H9 (cell line): Measurements from ENCODE around the gene NGDN. TPM values are rescaled to one million over a fixed set of nuclear protein-coding genes. Genes with fewer than 3 reads are reported as not detected.

ENCODE experiments used
- DNase-seq: peaks from one replicate; pipeline ENCODE4 v3.0.0-alpha.2; 2017
- H2AFZ ChIP-seq: one replicate; pipeline ENCODE4 v1.6.1; 2013; ENCODE audit warnings: mild to moderate bottlenecking, low read length, control low read depth, moderate library complexity
- H2AK5ac ChIP-seq: 2 replicates; pipeline ENCODE4 v1.6.1; 2013; ENCODE audit warnings: low read length, control low read depth, mixed read lengths; ENCODE audit not compliant: insufficient read length
- H2BK120ac ChIP-seq: one replicate; pipeline ENCODE4 v1.6.1; 2013; ENCODE audit warnings: low read depth, mild to moderate bottlenecking, low read length, control low read depth, inconsistent platforms; ENCODE audit not compliant: poor library complexity, severe bottlenecking
- H2BK12ac ChIP-seq: 2 replicates; pipeline ENCODE4 v1.6.1; 2013; ENCODE audit warnings: low read length, control low read depth, mixed read lengths, low read depth; ENCODE audit not compliant: insufficient read length
- H2BK15ac ChIP-seq: 2 replicates; pipeline ENCODE4 v1.6.1; 2013; ENCODE audit warnings: low read depth, low read length, control low read depth
- H2BK20ac ChIP-seq: one replicate; pipeline ENCODE4 v1.6.1; 2013; ENCODE audit warnings: low read depth, mild to moderate bottlenecking, low read length, control low read depth, inconsistent platforms; ENCODE audit not compliant: poor library complexity, severe bottlenecking
- H2BK5ac ChIP-seq: 2 replicates; pipeline ENCODE4 v1.6.1; 2013; ENCODE audit warnings: low read length, control low read depth, mixed read lengths; ENCODE audit not compliant: insufficient read length
- H3K14ac ChIP-seq: 2 replicates; pipeline ENCODE4 v1.6.1; 2013; ENCODE audit warnings: low read length, control low read depth; ENCODE audit not compliant: insufficient read depth
- H3K18ac ChIP-seq: 2 replicates; pipeline ENCODE4 v1.6.1; 2013; ENCODE audit warnings: low read depth, mild to moderate bottlenecking, mixed read lengths, low read length, control low read depth; ENCODE audit not compliant: insufficient read length
- H3K23ac ChIP-seq: 2 replicates; pipeline ENCODE4 v1.6.1; 2013; ENCODE audit warnings: low read length, control low read depth, mixed read lengths, low read depth; ENCODE audit not compliant: insufficient read length
- H3K23me2 ChIP-seq: 2 replicates; pipeline ENCODE4 v1.6.1; 2013; ENCODE audit warnings: low read depth, mild to moderate bottlenecking, mixed read lengths, low read length, control low read depth; ENCODE audit not compliant: insufficient read length, poor library complexity, severe bottlenecking
- H3K27ac ChIP-seq: 2 replicates; pipeline ENCODE4 v1.5.1; 2013; ENCODE audit warnings: low read length, control low read depth, mixed read lengths, low read depth; ENCODE audit not compliant: insufficient read length
- H3K27me3 ChIP-seq: 2 replicates; pipeline ENCODE4 v1.6.1; 2013; ENCODE audit warnings: low read length, control low read depth, inconsistent platforms; ENCODE audit not compliant: insufficient read depth
- H3K4ac ChIP-seq: 2 replicates; pipeline ENCODE4 v1.6.1; 2013; ENCODE audit warnings: low read depth, mild to moderate bottlenecking, control low read depth, inconsistent platforms, low read length, moderate library complexity
- H3K4me1 ChIP-seq: 2 replicates; pipeline ENCODE4 v1.6.1; 2013; ENCODE audit warnings: low read length, control low read depth, inconsistent platforms; ENCODE audit not compliant: insufficient read depth
- H3K4me2 ChIP-seq: 2 replicates; pipeline ENCODE4 v1.6.1; 2013; ENCODE audit warnings: low read length, control low read depth, mixed read lengths; ENCODE audit not compliant: insufficient read length, insufficient read depth
- H3K56ac ChIP-seq: 2 replicates; pipeline ENCODE4 v1.6.1; 2013; ENCODE audit warnings: low read depth, mild to moderate bottlenecking, mixed read lengths, low read length, control low read depth; ENCODE audit not compliant: insufficient read length
- H3K79me1 ChIP-seq: 2 replicates; pipeline ENCODE4 v1.6.1; 2013; ENCODE audit warnings: low read depth, mild to moderate bottlenecking, moderate library complexity, low read length, control low read depth, inconsistent platforms; ENCODE audit not compliant: insufficient read depth, poor library complexity, severe bottlenecking
- H3K79me2 ChIP-seq: 2 replicates; pipeline ENCODE4 v1.6.1; 2013; ENCODE audit warnings: low read length, control low read depth, inconsistent platforms; ENCODE audit not compliant: insufficient read depth
- H3K9ac ChIP-seq: 2 replicates; pipeline ENCODE4 v1.6.1; 2013; ENCODE audit warnings: low read length, control low read depth, mixed read lengths; ENCODE audit not compliant: insufficient read length; ENCODE audit errors: extremely low read depth
- H3K9me3 ChIP-seq: one replicate; pipeline ENCODE4 v1.6.1; 2013; ENCODE audit warnings: low read depth, low read length, inconsistent platforms; ENCODE audit not compliant: control insufficient read depth
- H3T11ph ChIP-seq: one replicate; pipeline ENCODE4 v1.6.1; 2013; ENCODE audit warnings: mild to moderate bottlenecking, low read length, control low read depth, inconsistent platforms
- H4K20me1 ChIP-seq: one replicate; pipeline ENCODE4 v1.6.1; 2013; ENCODE audit not compliant: control insufficient read depth, insufficient read length, insufficient read depth
- H4K5ac ChIP-seq: 2 replicates; pipeline ENCODE4 v1.6.1; 2013; ENCODE audit warnings: low read depth, mild to moderate bottlenecking, mixed read lengths, low read length, control low read depth; ENCODE audit not compliant: insufficient read length
- H4K8ac ChIP-seq: replicated peaks from 2 replicates; pipeline ENCODE4 v1.6.1; 2013; ENCODE audit warnings: low read length, control low read depth, mixed read lengths, low read depth; ENCODE audit not compliant: insufficient read length
- H4K91ac ChIP-seq: 2 replicates; pipeline ENCODE4 v1.6.1; 2013; ENCODE audit warnings: low read depth, mild to moderate bottlenecking, moderate library complexity, mixed read lengths, low read length, control low read depth; ENCODE audit not compliant: insufficient read length
- H3K27ac Mint-ChIP-seq, 3 experiments: 2 replicates in 2 of 3; 3 replicates in 1 of 3; pipeline ENCODE4 v1.8.0; 2020 to 2021; ENCODE audit warnings: mixed read lengths in 3 of 3, mild to moderate bottlenecking in 1 of 3, moderate library complexity in 1 of 3
- H3K27me3 Mint-ChIP-seq: 2 replicates; pipeline ENCODE4 v1.8.0; 2021; ENCODE audit warnings: low read depth, mild to moderate bottlenecking, moderate library complexity, mixed read lengths
- H3K36me3 Mint-ChIP-seq, 3 experiments: 2 replicates in 2 of 3; 3 replicates in 1 of 3; pipeline ENCODE4 v1.8.0; 2020 to 2021; ENCODE audit warnings: low read depth in 3 of 3, mixed read lengths in 3 of 3; ENCODE audit not compliant: insufficient read depth in 1 of 3
- H3K4me1 Mint-ChIP-seq, 2 experiments: 2 replicates each; pipeline ENCODE4 v1.8.0; 2020; ENCODE audit warnings: mixed read lengths in 2 of 2
- H3K4me3 Mint-ChIP-seq, 2 experiments: 2 replicates in 1 of 2; 3 replicates in 1 of 2; pipeline ENCODE4 v1.8.0; 2020 to 2021; ENCODE audit warnings: mild to moderate bottlenecking in 2 of 2, mixed read lengths in 2 of 2, moderate library complexity in 1 of 2
- H3K9me3 Mint-ChIP-seq, 2 experiments: 2 replicates in 1 of 2; 3 replicates in 1 of 2; pipeline ENCODE4 v1.8.0; 2020; ENCODE audit warnings: mild to moderate bottlenecking in 2 of 2, mixed read lengths in 2 of 2, moderate library complexity in 1 of 2
- whole genome bisulfite sequencing: extraction: QIAGEN DNeasy Blood & Tissue Kit; methylation state at CpG from one replicate; pipeline ENCODE4 v1.1.7; 2013; ENCODE audit warnings: missing lambda C conversion rate, low lambda C conversion rate, mixed read lengths; ENCODE audit not compliant: insufficient read length; ENCODE audit errors: extremely low coverage; 5-methylcytosine and 5-hydroxymethylcytosine counted together
- total RNA-seq: library from RNA; stranded (reverse); gene quantifications from 2 replicates; pipeline ENCODE4 v1.2.1, GENCODE V29; 2021
- TF ChIP-seq, protein P1 (sequence below): fragments of 200-600 bp; sonication (generic); conservative IDR thresholded peaks from 3 replicates; pipeline ENCODE4 v1.8.0; 2021; ENCODE audit warnings: antibody characterized with exemption, mild to moderate bottlenecking

NGDN gene
- total RNA-seq, 1 experiment from 2014 or later, result 53.1 TPM

GRCh38 chr14:23520899-23521533, 51.5 kb downstream of the NGDN start:
- H3K14ac ChIP-seq, result no peak overlapping the region
- no peak overlapping the region for H2AFZ ChIP-seq
- Mint-ChIP-seq H3K4me1 (peaks cover 50 to 55% of the 10 kb centered on the region in 2 experiments), H3K27me3 (peaks cover 10% of the 10 kb centered on the region), H3K9me3 (no peaks in the 10 kb centered on the region), H3K4me3 (no peak overlapping the region), H3K27ac (peak overlapping the region; percentile 21 to 67 (median 50); a peak in 4 of 7 replicates), H3K36me3 (peaks cover 26 to 35% (median 27%) of the 10 kb centered on the region in 3 experiments)
- H3K4me2 ChIP-seq, result no peak overlapping the region
- no peak overlapping the region for H3K56ac ChIP-seq
- no peak overlapping the region for H2BK5ac ChIP-seq
- no peak overlapping the region for H3K9ac ChIP-seq
- H2BK12ac ChIP-seq, result no peak overlapping the region
- TF ChIP-seq, protein P1, sequence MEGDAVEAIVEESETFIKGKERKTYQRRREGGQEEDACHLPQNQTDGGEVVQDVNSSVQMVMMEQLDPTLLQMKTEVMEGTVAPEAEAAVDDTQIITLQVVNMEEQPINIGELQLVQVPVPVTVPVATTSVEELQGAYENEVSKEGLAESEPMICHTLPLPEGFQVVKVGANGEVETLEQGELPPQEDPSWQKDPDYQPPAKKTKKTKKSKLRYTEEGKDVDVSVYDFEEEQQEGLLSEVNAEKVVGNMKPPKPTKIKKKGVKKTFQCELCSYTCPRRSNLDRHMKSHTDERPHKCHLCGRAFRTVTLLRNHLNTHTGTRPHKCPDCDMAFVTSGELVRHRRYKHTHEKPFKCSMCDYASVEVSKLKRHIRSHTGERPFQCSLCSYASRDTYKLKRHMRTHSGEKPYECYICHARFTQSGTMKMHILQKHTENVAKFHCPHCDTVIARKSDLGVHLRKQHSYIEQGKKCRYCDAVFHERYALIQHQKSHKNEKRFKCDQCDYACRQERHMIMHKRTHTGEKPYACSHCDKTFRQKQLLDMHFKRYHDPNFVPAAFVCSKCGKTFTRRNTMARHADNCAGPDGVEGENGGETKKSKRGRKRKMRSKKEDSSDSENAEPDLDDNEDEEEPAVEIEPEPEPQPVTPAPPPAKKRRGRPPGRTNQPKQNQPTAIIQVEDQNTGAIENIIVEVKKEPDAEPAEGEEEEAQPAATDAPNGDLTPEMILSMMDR, result no peak
- peaks cover 15% of the 10 kb centered on the region; the same call in 1 of the 2 replicates for H3K4me1 ChIP-seq
- WGBS, result no CpG with 5 or more reads among the region's 14 CpGs
- DNase-seq, result no peak
- H2BK120ac ChIP-seq, result no peak overlapping the region
- no peaks in the 10 kb centered on the region for H3K79me1 ChIP-seq
- no peak overlapping the region for H4K5ac ChIP-seq
- no peaks in the 10 kb centered on the region for H3K23me2 ChIP-seq
- H3K4ac ChIP-seq, result no peak overlapping the region
- H3K27me3 ChIP-seq, result no peaks in the 10 kb centered on the region; the same call in 1 of the 2 replicates
- no peak overlapping the region for H2BK20ac ChIP-seq
- no peaks in the 10 kb centered on the region for H3K79me2 ChIP-seq
- H3K18ac ChIP-seq, result no peak overlapping the region
- H3K23ac ChIP-seq, result no peak overlapping the region
- no peaks in the 10 kb centered on the region for H4K20me1 ChIP-seq
- H3K27ac ChIP-seq, result no peak overlapping the region
- no peak overlapping the region for H4K8ac ChIP-seq
- no peaks in the 10 kb centered on the region for H3K9me3 ChIP-seq
- no peak overlapping the region for H3T11ph ChIP-seq
- no peak overlapping the region for H4K91ac ChIP-seq
- no peak overlapping the region for H2BK15ac ChIP-seq
- H2AK5ac ChIP-seq, result no peak overlapping the region
